Melanocyte of skin (primary cell): ENCODE results near the gene PAPLN. TPM values are rescaled to one million over a fixed set of nuclear protein-coding genes. Genes with fewer than 3 reads are reported as not detected.

Source experiments
- small RNA-seq, 2 donors: library from RNA; depleted of rRNA; stranded (forward); fragments of <200 nt; gene quantifications; one replicate each; pipeline ENCODE3, GENCODE V24; 2012
- total RNA-seq, 2 donors: library from RNA; depleted of rRNA; stranded (reverse); fragments of >200 nt; gene quantifications; 2 replicates each; pipeline ENCODE4 v1.2.3, GENCODE V29; 2012

Gene PAPLN, protein sequence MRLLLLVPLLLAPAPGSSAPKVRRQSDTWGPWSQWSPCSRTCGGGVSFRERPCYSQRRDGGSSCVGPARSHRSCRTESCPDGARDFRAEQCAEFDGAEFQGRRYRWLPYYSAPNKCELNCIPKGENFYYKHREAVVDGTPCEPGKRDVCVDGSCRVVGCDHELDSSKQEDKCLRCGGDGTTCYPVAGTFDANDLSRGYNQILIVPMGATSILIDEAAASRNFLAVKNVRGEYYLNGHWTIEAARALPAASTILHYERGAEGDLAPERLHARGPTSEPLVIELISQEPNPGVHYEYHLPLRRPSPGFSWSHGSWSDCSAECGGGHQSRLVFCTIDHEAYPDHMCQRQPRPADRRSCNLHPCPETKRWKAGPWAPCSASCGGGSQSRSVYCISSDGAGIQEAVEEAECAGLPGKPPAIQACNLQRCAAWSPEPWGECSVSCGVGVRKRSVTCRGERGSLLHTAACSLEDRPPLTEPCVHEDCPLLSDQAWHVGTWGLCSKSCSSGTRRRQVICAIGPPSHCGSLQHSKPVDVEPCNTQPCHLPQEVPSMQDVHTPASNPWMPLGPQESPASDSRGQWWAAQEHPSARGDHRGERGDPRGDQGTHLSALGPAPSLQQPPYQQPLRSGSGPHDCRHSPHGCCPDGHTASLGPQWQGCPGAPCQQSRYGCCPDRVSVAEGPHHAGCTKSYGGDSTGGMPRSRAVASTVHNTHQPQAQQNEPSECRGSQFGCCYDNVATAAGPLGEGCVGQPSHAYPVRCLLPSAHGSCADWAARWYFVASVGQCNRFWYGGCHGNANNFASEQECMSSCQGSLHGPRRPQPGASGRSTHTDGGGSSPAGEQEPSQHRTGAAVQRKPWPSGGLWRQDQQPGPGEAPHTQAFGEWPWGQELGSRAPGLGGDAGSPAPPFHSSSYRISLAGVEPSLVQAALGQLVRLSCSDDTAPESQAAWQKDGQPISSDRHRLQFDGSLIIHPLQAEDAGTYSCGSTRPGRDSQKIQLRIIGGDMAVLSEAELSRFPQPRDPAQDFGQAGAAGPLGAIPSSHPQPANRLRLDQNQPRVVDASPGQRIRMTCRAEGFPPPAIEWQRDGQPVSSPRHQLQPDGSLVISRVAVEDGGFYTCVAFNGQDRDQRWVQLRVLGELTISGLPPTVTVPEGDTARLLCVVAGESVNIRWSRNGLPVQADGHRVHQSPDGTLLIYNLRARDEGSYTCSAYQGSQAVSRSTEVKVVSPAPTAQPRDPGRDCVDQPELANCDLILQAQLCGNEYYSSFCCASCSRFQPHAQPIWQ
- 1 to 10 TPM; 3.7 to 4.1 TPM for total RNA-seq

DNA sequence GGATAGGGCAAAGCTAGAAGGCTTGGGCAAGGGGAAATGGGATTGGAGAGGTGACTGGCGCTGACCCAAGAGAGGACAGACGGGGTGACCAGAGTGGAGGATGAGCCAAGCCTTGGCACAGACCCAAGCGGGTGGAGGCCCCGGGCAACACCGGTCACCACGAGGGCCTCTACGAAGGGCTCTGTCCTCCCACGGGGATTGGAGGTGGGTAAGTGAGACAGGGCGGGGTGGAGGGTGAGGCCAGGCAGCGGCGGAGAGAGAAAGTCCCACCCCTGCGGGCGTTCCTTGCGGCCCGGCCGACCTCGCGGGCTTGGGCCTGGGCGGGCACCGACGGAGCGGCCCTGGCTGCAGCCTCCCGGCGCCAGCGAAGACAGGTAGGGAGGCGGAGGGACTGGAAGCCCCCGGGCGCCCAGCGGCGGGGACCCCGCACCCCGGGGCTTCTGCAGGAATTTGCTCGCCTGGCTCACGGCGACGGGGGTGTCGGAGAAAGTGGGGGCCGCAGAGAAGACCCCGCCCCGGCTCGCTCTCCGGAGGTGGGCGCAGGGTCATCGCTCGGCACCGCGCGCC lies at the start of gene PAPLN:
Gene PAPLN, plus strand, starts transcription at position 288 of the 567 bp plus-strand sequence. CDS start 2,273 bp downstream, outside the sequence.

Small RNAs within 50 kb of the gene (small RNA-seq; reads per million reads assigned to genes)
- gene AC004858.1 (0 reads per million in 2 donors), gene RNU6-419P (0 reads per million in 2 donors)

Other genes starting within 250 kb of the PAPLN start
- gene ZFYVE1, start 210.4 kb upstream of the PAPLN start, total RNA-seq, result 10 to 100 TPM; 19.6 to 40.3 TPM
- gene RBM25, start 179.0 kb upstream of the PAPLN start, total RNA-seq, result 10 to 100 TPM; 32.3 to 33.3 TPM
- 10 to 100 TPM; 45.3 to 50.9 TPM for gene PSEN1, start 101.0 kb upstream of the PAPLN start, total RNA-seq
- 10 to 100 TPM; 22.0 to 33.3 TPM for gene NUMB, start 221.0 kb downstream of the PAPLN start, total RNA-seq